Right renal pelvis (tissue), 4 donors: ENCODE results near the gene KDM8. TPM values are rescaled to one million over a fixed set of nuclear protein-coding genes. Genes with fewer than 3 reads are reported as not detected.

Experiments used
- DNase-seq, 4 donors: peaks; one replicate each; pipeline ENCODE4 v3.0.0-alpha.2; 2013; ENCODE audit warnings: low read depth in 4 of 4, low spot score in 3 of 4, missing footprints in 1 of 4
- polyA plus RNA-seq, 4 donors: library from polyadenylated mRNA; unstranded; fragments of 120-200 nt; gene quantifications; one replicate each; pipeline ENCODE4 v1.2.1, GENCODE V29; 2013; ENCODE audit not compliant: insufficient read length in 4 of 4

Gene KDM8
- polyA plus RNA-seq, 4 donors, result 7.8 to 10.1 (median 9.0) TPM

- no peak for DNase-seq
Measured at GRCh38 chr16:27214084-27214961, 11.0 kb downstream of the KDM8 start.

GRCh38 chr16:27215660-27216059 lies 12.3 kb downstream of the KDM8 start:
- no peak for DNase-seq

GRCh38 chr16:27216297-27216885 lies 13.1 kb downstream of the KDM8 start:
- DNase-seq, result no peak

GRCh38 chr16:27217256-27217655 lies 13.9 kb downstream of the KDM8 start:
- DNase-seq, result peak in 1 of 4 donors; percentile 60

- no peak for DNase-seq
Measured at GRCh38 chr16:27218756-27219155, 15.4 kb downstream of the KDM8 start.

- DNase-seq, result no peak
Measured at GRCh38 chr16:27219161-27219560, 15.8 kb downstream of the KDM8 start.

GRCh38 chr16:27220120-27220519 lies 16.8 kb downstream of the KDM8 start:
- no peak for DNase-seq

GRCh38 chr16:27220527-27220926 lies 17.2 kb downstream of the KDM8 start:
- no peak for DNase-seq

- no peak for DNase-seq
Measured at GRCh38 chr16:27220991-27221390, 17.7 kb downstream of the KDM8 start.

GRCh38 chr16:27221576-27222248 lies 18.4 kb downstream of the KDM8 start:
- no peak for DNase-seq

- DNase-seq, result peak in 1 of 4 donors; percentile 38
Measured at GRCh38 chr16:27222249-27223225, 19.2 kb downstream of the KDM8 start.

- no peak for DNase-seq
Measured at GRCh38 chr16:27223226-27223610, 19.9 kb downstream of the KDM8 start.

GRCh38 chr16:27223701-27224100 lies 20.4 kb downstream of the KDM8 start:
- no peak for DNase-seq

- DNase-seq, result no peak
Measured at GRCh38 chr16:27224271-27224737, 21.0 kb downstream of the KDM8 start.

- no peak for DNase-seq
Measured at GRCh38 chr16:27224741-27225300, 21.5 kb downstream of the KDM8 start.

- DNase-seq, result no peak
Measured at GRCh38 chr16:27225536-27226360, 22.4 kb downstream of the KDM8 start.

- no peak for DNase-seq
Measured at GRCh38 chr16:27226476-27226875, 23.1 kb downstream of the KDM8 start.

- no peak for DNase-seq
Measured at GRCh38 chr16:27226976-27227705, 23.8 kb downstream of the KDM8 start.
